HG02623 (cell line): ENCODE data around the gene FAM110D.

ENCODE experiments used
- ATAC-seq: cut with Tn5 transposase; IDR thresholded peaks from one replicate; pipeline ENCODE4 v1.9.1; 2021; ENCODE audit warnings: moderate library complexity; ENCODE audit not compliant: unreplicated experiment

Gene FAM110D

DNA sequence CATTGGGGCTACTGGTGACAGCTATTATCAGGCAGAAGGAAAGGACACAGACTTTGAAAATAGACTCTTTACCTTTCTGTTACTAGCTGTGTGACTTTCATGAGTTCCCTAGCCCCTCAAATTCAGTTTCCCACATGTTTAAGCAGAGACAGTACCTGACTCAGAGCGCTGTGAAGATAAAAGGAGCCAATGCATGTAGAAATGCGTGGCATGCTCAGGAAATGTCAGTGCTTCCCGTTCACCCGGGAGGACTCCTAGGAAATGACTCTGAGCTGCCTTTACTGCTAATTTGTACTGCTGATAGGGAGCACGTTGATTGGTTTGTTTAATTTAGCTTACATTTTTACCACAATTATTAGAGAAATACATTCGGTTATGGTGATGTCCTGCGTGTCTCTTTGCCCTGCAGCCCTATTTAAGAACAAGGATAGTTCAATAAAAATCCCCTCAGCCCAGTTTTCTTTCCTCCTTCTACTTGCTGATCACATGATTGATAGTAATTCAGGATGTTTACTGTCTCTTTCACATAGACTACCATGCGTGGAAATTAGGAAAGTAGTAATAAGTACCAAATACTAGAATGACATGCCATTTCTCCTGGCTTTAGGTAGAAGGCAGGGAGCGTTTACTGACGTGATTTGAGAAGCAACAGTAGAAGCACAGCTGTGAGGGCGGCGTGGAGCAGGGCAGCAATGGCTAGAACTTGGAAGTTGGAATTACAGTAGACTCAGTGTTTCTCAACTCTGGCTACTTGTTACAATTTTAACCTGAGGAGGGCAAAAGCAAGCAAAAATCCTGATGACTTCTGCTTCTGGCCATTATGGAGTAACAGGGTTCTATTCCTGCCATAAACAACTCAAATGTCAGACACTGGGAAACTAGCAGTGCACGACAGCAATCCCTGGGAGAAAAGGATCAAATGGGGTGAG lies 31.4 kb upstream of the FAM110D start:
- ATAC-seq, result no peak

DNA sequence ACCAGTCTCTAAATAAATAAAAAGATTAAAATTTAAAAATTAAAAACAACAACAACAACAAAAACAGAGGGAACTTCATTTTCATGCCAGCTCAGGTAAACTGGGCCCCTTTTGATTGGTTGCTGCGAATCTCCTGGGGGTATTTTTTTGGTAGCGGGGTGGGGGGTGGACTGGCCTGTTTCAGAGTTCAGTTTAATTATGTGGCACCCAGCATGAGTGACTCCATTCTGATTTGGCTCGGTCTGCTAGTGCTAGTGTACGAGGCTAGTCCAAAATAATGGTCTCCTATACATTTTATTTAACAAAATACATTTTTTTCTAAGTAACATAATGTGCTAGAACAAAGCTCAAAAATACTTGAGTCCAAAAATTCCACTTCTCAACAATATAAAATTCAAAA lies 29.1 kb upstream of the FAM110D start:
- ATAC-seq, result no peak

DNA sequence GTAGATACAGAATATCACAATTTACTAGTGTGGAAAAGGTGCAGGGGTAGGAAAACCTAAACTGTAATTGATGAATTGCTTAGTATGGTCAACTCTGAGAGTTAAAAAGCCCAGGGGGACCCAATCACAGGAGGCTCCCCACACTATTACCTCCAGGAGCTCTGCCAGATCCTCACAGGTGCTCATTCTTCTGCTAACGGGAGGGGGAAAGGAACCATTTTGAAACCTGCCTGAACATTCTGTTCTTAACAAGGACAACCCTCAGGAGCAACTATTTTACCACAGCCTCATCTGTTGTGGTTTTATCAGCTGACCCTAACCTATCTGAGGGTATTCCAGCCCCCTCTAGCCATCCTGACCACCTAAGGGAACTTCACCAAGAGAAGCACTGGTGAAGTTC lies 28.2 kb upstream of the FAM110D start:
- no peak for ATAC-seq

DNA sequence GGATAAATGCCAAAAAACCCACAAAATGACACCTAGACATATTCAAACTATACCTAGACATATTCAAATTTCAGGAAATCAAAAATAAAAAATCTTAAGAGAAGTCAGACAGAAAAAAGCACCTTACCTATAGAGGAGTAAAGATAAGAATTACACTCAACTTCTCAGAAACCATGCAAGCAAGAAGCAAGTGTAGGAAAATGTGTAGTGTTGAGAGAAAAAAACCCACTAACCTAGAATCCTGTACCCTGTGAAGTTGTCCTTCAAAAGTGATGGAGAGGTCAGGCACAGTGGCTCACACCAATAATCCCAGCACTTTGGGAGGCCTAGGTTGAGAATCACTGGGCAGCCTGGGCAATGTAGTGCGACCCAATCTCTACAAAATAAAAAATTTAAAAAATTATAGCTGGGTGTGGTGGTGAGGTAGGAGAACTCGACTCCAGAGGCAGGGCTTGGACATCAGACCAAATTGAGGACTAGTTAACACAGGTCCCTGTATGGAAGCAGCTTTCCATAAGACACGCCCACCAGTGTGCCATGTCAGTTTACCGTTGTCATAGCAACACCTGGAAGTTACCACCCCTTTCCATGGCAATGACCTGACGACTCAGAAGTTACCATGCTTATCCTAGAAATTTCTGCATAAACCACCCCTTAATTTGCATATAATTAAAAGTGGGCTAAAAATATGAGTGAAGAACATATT lies 26.6 kb upstream of the FAM110D start:
- no peak for ATAC-seq

DNA sequence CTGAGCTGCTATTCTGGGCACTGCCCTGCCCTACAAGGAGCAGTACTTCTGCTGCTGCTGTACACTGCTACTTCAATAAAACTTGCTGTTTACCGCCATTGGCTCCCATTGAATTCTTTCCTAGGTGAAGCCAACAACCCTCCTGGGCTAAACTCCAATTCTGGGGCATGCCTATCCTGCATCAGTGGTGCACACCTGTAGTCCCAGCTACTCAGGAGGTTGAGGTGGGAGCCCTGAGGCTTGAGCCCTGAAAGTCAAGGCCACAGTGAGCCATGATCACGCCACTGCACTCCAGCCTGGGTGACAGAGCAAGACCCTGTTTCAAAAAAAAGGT lies 26.1 kb upstream of the FAM110D start:
- ATAC-seq, result no peak

DNA sequence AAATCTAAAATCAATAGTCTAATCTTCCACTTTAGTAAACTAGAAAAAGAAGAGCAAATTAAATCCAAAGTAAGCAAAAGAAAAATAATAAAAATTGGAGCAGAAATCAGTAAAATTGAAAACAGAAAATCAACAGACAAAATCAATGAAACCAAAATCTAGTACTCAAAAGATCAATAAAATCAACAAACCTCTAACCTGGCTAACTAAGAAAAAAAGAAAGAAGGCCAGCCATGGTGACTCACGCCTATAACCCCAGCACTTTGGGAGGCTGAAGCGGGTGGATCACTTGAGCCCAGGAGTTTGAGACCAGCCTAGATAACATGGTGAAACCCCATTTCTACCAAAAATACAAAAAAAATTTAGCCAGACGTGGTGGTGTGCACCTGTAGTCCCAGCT lies 24.4 kb upstream of the FAM110D start:
- no peak for ATAC-seq

DNA sequence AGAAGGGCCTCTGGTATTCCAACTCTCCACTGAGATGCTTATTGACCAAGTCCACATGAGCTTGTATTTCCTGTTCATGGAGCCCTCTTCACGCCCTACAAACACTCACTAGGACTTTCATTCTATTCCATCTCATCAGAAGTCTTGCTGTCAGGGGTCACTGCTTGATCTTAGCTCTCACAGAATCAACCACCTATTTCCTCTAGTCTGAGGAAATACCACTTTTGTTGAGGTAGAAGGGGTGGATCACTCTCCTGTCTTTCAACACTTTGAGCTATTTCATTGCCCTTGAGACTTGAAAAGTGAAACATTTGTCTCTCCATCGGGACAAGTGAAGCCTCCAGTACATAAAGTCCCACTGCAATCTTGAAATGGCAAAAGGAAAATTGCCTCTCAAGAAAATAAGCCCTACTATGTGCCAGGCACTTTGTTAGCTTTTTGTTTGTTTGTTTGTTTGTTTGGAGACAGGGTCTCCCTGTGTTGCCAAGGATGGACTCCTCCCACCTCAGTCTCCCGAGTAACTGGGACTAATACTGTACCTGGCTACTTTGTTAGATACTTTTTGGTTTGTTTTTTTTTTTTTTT lies 19.8 kb upstream of the FAM110D start:
- no peak for ATAC-seq

DNA sequence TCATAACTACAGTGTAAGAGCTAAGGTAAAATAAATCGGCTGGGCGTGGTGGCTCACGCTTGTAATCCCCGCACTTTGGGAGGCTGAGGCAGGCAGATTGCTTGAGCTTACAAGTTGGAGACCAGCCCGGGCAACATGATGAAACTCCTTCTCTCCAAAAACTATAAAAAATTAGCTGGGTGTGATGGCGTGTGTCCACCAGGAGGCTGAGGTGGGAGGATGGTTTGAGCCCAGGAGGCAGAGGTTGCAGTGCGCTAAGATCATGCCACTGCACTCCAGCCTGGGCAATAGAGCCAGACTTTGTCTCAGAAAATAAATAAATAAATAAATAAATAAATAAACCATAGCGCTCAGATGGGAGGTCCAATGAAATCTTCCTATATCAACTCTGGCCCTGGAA lies 16.7 kb upstream of the FAM110D start:
- ATAC-seq, result no peak

DNA sequence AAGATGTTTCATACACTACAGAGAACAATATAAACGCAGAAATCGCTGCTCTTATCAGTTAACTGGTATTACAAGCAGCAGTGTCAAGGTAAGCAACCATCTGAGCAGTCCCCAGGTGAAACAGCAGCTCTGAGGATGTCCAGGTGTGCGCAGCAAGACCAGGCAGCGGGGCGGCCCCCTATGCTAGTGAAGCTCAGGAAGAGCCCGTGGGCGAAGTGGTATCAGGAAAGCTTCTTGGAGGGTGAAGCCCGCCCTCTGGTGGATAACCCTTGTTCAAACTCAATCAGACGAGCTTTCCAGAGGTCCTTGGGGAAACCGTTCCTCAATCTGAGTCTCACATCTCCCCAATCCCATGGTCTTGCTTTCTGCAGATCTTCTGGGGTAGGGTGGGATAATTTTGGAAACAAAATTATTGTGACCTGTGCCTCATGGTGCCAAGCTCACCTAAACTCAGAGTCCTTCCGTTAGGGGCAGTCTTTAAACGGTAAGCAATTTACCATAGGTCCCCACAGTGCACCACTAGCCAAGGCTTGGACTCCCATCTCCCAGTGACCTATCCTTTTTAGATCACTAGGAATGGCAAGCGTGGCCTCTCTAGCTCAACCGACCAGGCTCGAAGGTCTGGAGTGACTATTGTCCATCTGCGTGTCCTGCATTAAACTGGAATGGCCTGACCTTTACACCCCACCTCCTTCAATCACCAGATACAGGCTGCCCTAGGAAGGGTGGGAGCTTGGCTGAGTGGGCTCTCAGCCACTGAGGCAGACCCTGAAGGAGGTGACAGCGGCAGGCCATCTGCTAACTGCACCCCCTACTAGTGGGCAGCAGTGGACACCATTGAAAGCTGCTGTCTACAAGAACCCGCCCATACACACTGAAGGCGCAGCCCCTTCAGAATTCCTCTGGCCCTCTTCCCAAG lies 13.6 kb upstream of the FAM110D start:
- ATAC-seq, result no peak

DNA sequence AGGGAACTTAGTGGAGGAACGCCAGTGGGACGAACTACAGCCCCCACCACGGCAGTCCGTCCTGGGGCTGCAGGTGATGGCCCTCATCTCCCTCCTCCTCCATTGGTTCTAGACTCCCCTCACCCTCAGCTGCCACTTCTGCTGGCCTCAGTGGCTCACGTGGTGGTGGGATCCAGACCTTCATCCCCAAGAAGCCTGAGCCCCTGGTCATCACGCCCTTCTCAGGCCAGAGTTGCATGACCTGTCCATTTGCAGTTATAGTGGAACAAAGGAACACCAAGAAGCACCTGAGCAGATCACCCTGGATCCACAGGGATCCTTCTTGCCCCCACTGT lies 13.0 kb upstream of the FAM110D start:
- ATAC-seq, result no peak

DNA sequence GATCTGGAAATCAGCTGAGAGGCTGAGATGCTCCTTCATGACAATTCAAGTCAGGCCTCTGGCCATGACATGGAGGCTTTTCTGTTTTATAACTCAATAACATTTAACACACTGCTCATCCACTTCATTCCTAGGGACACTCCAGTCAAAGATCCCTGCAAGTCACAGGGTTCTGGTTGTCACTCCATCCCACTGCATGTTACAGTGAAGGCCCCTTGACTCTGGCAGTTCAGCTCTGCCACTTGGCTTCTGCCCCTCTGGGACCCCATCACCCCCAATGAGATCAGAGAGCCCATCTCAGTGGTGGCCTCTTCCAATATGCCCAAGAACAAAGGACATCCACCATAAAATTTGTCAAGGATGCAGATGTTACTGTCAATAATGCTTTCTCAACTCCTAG lies 10.0 kb upstream of the FAM110D start:
- no peak for ATAC-seq

DNA sequence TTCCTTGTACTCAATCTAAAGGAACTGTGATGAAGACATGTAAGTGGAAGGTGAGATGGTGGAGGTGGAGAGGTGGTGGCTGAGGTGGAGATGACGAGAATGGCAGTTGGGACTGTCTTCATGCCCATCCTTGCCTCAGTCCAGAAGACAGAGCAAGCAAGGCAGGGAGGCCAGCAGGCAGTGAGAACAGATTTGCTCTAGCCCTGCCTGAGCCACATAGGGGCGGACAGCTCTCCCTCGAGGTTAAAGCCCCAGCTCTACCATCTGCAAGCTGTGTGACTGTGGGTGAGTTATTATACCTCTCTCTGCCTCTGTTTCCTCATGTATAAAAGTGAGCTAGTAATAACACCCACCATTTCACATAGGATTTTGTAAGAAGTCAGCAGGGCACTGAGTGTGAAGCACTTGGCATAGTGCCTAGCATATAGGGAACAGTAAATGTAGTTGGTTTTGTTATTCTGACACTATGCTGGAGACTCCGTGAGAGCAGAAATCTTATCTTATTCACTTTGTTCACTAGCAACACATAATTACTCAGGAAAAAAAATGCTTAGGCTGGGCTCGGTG lies 4.8 kb upstream of the FAM110D start:
- no peak for ATAC-seq

DNA sequence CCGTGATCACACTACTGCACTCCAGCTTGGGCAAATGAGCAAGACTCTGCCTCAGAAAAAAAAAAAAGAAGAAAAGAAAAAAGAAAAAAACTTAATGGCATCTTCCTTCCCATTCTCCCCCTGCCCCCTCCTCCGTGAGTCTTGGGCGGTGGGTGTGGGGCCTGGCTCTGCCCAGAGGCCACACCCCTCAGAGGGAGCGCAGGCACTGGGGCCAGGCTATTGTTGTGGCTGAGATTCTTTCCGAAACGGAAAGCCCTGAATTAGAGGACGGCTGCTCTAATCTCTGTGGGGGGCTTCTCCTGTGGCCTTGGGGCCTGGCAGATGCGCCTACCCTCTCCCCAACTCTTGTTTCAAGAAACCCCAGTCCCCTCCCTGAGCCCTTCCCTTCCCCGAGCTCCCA lies 4.1 kb upstream of the FAM110D start:
- ATAC-seq, result no peak

DNA sequence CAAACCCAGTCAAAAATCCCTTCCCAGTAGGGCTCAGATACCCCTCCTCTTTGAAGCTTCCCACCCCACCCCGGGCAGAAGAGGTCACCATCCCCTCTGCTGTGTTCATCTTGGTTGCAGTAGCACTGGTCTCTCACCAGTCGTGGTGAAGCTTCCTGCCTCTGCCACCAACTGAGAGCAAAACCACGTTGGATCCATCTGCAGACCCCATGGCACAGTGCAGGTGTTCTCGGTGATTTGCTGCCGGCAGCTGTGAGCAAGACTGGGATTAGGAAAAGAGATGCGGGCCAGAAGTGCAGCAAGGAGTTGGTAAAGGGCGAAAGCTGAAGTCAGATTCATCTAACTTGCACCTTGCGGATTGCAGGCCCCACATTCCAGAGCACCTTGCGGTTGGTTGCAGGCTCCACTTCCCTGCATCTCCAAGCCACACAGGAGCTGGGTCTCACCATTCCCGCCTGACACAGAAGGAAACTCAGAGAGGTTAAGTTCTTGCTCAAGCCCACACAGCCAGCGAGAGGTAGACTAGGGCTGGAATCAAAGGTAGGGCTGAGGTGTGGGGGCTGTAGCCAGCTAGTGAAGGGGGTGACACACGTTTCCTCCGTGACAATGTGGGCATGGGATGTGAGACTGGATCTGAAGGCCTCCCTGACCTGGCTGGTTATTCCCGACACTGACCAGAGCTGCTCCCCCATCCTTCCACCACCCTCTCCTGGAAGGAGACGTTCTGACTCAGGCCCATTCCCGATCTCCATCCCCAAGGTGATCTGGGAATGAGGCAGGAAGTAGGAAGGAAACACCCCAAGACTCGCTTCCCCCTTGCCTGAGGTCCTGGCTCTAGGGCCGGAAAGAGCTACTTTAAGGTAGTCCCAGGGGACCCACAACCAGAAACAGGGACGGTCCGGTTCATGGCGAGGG lies 3.3 kb upstream of the FAM110D start:
- no peak for ATAC-seq

DNA sequence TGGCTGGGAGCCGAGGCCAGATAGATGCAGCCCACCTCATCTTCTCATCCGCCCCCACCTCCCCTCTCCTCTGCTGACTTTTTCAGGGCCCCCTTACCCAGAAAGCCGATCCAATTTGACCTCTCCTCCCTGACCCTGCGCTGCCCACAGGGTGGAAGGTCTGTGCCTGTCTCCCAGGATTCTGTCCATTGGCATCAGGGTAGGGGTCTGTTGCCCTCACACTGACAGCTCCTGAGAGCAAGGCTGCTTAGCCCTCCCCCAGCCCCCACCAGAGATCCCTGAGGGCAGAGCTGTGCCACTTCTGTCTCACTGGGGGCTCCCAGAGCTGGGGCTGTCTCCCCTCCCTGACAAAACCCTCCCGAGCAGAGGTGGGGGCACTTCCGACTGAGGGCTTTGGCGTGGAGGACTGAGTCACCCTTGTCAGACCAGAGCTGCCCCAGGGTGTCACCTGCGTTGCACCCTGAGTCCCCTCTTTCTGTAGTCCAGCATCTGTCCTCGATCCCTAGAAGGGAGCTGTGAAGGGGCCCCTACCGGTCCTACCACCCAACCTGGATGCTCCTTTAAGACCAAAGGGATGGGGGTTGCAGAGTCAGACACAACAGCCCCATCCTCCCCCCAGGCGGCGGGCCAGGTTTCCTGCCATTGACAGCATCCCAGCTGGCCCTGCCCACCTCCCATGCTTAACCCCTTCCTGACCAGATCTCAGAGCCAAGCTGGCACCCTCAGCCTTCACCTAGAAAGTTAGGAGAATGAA lies 2.4 kb upstream of the FAM110D start:
- ATAC-seq, result no peak

DNA sequence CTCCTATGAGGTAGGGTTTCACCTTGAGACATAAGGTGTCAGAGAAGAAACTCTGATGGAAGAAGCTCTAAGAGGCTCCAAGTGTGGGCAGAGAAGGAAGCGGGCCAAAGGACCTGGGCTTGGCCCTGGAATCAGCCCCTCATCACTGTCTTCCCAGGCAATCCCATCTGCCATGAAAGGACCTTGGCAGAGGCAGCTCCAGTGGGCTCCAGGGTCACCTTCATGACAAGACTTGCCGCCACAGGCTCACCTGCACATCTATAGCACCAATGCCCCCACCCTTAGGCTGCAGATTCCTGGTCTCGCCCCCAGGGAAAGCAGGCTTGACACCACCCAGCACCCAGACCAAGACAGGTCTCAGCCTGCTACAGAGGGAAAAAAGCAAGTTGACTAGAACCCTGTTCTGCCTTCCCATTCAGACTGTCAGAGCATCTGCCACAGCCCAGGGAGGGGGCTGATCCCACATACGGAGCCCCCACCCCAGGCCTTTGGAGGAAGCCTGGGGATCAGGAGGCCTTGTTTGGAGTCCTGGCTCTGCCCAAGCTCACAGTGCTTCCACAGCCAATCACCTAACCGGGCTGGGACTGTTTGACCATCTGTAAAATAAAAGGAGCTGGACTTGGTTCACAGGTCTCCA lies 490 bp upstream of the FAM110D start:
- ATAC-seq, result no peak

DNA sequence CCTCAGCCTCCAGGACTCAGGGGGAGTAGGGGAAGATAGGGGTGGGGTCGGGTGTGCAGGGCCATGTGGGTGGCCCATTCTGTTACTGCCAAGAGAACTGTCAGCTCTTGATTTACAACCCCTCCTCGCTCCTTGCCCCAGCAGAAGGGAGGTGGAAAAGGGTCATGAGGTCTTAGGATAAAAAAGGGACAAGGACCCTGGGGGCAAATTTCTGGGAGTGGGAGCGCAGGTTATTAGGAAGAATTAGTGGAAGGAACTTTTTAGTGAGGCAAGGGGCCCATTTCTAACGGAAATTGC lies 812 bp downstream of the FAM110D start:
- ATAC-seq, result no peak

DNA sequence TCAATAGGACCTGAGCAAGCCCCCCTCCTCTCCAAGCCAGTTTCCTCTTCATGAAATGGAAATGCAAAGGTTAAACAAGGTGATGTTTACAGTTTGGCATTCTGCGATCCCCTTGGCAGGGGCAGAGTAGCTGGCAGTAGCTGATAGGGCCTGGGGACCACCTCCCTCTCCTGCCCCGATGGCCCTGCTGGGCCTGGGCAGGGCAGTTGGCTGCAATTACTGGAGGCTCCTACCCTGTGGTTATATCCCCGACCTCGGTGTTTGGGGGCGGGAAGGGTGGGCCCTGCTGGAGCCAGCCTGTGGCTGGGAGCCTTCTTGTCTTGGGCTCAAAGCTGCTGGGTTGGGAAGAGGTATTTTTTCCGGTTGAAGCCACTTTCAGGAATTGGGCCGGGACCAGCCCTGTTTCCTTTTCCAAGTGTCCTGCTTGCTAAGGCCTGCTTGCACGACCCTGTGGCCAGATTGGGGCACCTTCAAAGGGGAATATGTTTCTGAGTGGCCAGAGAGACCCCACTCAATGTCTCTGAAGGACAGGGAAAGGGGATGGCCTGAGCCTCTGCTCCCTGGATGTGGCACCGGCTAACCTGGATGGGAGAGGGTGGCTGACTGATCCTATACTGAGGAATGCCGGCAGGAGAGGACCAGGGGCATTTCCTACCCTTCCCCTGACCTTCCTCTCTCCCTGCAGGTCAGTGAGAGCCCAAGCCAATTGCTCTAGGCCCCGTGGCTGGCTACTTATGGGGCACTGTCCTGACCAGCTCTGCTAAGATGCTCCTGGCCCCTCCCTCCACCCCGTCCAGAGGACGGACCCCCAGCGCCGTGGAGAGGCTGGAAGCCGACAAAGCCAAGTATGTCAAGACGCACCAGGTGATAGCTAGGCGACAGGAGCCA lies 1.9 kb downstream of the FAM110D start:
- no peak for ATAC-seq
